ENCODE data around the gene PTGIR. TPM values are rescaled to one million over a fixed set of nuclear protein-coding genes. Genes with fewer than 3 reads are reported as not detected.

Gene PTGIR
- polyA plus RNA-seq, 2 of the 4 experiments (the other 2 are of a cell fraction): 0.06 TPM; not detected in 1

GRCh38 chr19:46579361-46579879 is 45.5 kb downstream of the PTGIR start:
- Histone ChIP-seq H3K27ac (no peak overlapping the region), H3K9me3 (0 out of 3 replicates have a peak, but pooled peaks cover 3% of the 10 kb centered on the region), H3K4me1 (no peaks in the 10 kb centered on the region), H3K4me3 (no peak overlapping the region), H3K4me2 (no peak overlapping the region)
- 49% methylated on average over 8 of the region's 8 CpGs for WGBS (ENCODE audit: missing lambda C conversion rate)
- TF ChIP-seq KDM1A (IDR thresholded peaks at IDR 0.05; ENCODE audit: low read depth) (no peak), CTCF (IDR thresholded peaks at IDR 0.05) (peak; percentile 27; the same call in 2 of the 3 replicates), RFX5 (IDR thresholded peaks at IDR 0.05) (peak; percentile 96), CHD2 (IDR thresholded peaks at IDR 0.05; ENCODE audit: low read length, partially characterized antibody) (no peak), ZNF302 (CRISPR knock-in tag; IDR thresholded peaks at IDR 0.05) (no peak)
- ChIA-PET POLR2A (interaction anchor here (0.6 to 1.8 kb wide), 2 partner anchors 21 to 784 kb away, joined by 3 to 4 read pairs; no protein-coding TSS in a partner anchor), CTCF (interaction anchor here (0.9 to 2.7 kb wide), 6 partner anchors 33 to 117 kb away, joined by 3 to 11 read pairs (median 4); no protein-coding TSS in a partner anchor)
- FAIRE-seq: no peak
- ATAC-seq: peak; percentile 54 to 75; a peak in 4 of 6 replicates
- DNase-seq (ENCODE audit: low read depth in 1 of 2, low spot score in 1 of 2): peak; percentile 28 to 55

GRCh38 chr19:46578450-46578849 is 46.4 kb downstream of the PTGIR start:
- CTCF ChIA-PET: interaction anchor here (1.3 to 2.2 kb wide), 3 partner anchors 28 to 65 kb away, joined by 3 to 9 read pairs (median 4); no protein-coding TSS in a partner anchor
- FAIRE-seq (no peak), DNase-seq (ENCODE audit: low read depth in 1 of 2, low spot score in 1 of 2) (no peak), ATAC-seq (no peak)
- 68% methylated on average over 4 of the region's 4 CpGs for WGBS (ENCODE audit: missing lambda C conversion rate)
- no peaks in the 10 kb centered on the region for H3K4me1 ChIP-seq
- POLR2A ChIA-PET: no interaction called here
- no peak overlapping the region for H3K4me3 ChIP-seq
- no peak overlapping the region for H3K27ac ChIP-seq
- H3K4me2 ChIP-seq: no peak overlapping the region
- H3K9me3 ChIP-seq: 0 out of 3 replicates have a peak, but pooled peaks cover 3% of the 10 kb centered on the region
- TF ChIP-seq CHD4 (IDR thresholded peaks at IDR 0.05; ENCODE audit: borderline replicate concordance): no peak
- no peak for TF ChIP-seq HOXB5 (CRISPR knock-in tag; IDR thresholded peaks at IDR 0.05)
- no peak for TF ChIP-seq CEBPB (IDR thresholded peaks at IDR 0.05)
- no peak for TF ChIP-seq ZC3H11A (IDR thresholded peaks at IDR 0.05)
- no peak for TF ChIP-seq HOXB13 (CRISPR knock-in tag; IDR thresholded peaks at IDR 0.05; ENCODE audit: low read depth)
- no peak for TF ChIP-seq FOSL2 (IDR thresholded peaks at IDR 0.05)
- TF ChIP-seq FOSL2 (CRISPR knock-in tag; IDR thresholded peaks at IDR 0.05): no peak
- no peak for TF ChIP-seq TFCP2L1 (CRISPR knock-in tag; IDR thresholded peaks at IDR 0.05)

- FAIRE-seq (no peak), ATAC-seq (no peak; a peak in 1 of 6 replicates), DNase-seq (ENCODE audit: low read depth in 1 of 2, low spot score in 1 of 2) (no peak)
- POLR2A ChIA-PET: interaction anchor here (2.1 kb wide), 1 partner anchor 26 kb away, joined by 9 read pairs; the partner anchor contains the start of gene CALM3
- no peaks in the 10 kb centered on the region for H3K4me1 ChIP-seq
- H3K27ac ChIP-seq: no peak overlapping the region
- no peak overlapping the region for H3K4me2 ChIP-seq
- TF ChIP-seq CTCF (IDR thresholded peaks at IDR 0.05) (no peak), HES2 (IDR thresholded peaks at IDR 0.05) (no peak), RCOR1 (IDR thresholded peaks at IDR 0.05; ENCODE audit: low read depth, low read length) (no peak), PBX3 (IDR thresholded peaks at IDR 0.05) (no peak)
- H3K9me3 ChIP-seq: peaks cover under 1% of the 10 kb centered on the region; the same call in 1 of the 3 replicates
- 58% methylated on average over 11 of the region's 11 CpGs for WGBS (ENCODE audit: missing lambda C conversion rate)
- CTCF ChIA-PET: interaction anchor here (0.9 kb wide), 2 partner anchors 9 to 129 kb away, joined by 3 to 4 read pairs; no protein-coding TSS in a partner anchor
- H3K4me3 ChIP-seq: no peak overlapping the region
Observed at GRCh38 chr19:46574533-46574932, 50.4 kb downstream of the PTGIR start.

All from A549 (cell line).